ENCODE results near the gene AKT2.
A peak's percentile ranks its signal among the peaks of the same experiment; 100 is the strongest.

Gene AKT2

DNA sequence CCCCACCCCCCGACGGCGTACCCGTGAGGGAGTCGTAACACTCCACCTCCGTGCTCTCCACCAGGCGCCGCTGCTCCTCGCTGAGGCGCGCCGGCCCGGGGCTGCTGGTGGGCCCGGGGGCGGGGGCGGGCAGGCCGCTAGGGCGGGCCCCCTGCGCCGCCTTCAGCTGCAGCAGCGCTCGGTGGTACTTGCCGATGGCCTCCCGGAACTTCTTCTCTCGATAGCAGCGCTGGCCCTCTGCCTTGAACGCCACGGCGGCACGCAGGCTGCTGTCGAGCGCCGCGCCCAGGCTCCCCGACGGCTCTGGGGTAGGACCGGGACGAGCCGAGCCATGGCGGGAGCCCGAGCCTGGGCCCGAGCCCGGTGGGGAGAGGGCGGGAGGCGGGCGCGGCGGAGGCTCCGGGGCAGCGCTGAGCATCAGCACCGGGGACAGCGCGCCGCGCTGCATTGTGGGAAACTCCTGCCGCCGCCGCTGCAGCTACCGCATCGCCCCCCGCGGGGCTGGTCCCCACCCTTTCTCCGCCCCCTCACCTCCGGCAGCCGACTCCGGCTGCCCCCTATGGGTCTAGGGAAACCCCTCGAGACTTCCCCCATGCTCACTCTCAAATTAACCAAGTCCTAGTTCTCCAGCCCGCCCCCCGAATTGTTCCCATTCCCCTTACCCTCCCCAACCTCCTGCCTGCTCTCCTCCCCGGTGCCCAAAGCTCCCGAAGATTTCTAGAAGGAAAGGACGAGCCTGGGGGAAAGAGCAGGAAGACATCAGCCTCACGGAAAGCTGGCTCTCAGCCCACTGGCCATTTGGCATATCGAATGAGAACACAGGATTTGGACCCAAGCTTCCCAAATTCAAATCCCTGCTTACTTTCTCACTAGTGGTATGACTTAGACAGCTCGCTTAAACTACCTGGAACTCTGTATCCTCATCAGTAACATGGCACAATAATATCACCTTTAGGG lies 66.9 kb downstream of the AKT2 start, which contains the start of gene TTC9B:
TTC9B (minus strand) TSS at position 451 of the 957 bp plus-strand sequence; CDS start at position 448, 3 bp downstream.
- Histone ChIP-seq H3K9me3 (ENCODE audit: insufficient read depth, low read length) (no peaks in the 10 kb centered on the region), H2AFZ (ENCODE audit: low read depth, low read length) (no peak within 1 kb of the TSS), H4K20me1 (ENCODE audit: insufficient read depth, low read length) (no peaks in the 10 kb centered on the region), H3K9ac (ENCODE audit: low read length) (no peak within 1 kb of the TSS), H3K4me2 (ENCODE audit: low read length) (no peak within 1 kb of the TSS), H3K36me3 (replicated peaks; ENCODE audit: low read depth, low read length) (peaks cover 3% of the 10 kb centered on the region), H3K4me3 (ENCODE audit: low read length) (no peak within 1 kb of the TSS), H3K4me1 (ENCODE audit: low read length) (peaks cover 9% of the 10 kb centered on the region), H3K27ac (ENCODE audit: low read length) (no peak within 1 kb of the TSS), H3K79me2 (ENCODE audit: low read length) (no peaks in the 10 kb centered on the region), H3K27me3 (ENCODE audit: low read depth, low read length) (no peaks in the 10 kb centered on the region)
- TF ChIP-seq, protein P1, sequence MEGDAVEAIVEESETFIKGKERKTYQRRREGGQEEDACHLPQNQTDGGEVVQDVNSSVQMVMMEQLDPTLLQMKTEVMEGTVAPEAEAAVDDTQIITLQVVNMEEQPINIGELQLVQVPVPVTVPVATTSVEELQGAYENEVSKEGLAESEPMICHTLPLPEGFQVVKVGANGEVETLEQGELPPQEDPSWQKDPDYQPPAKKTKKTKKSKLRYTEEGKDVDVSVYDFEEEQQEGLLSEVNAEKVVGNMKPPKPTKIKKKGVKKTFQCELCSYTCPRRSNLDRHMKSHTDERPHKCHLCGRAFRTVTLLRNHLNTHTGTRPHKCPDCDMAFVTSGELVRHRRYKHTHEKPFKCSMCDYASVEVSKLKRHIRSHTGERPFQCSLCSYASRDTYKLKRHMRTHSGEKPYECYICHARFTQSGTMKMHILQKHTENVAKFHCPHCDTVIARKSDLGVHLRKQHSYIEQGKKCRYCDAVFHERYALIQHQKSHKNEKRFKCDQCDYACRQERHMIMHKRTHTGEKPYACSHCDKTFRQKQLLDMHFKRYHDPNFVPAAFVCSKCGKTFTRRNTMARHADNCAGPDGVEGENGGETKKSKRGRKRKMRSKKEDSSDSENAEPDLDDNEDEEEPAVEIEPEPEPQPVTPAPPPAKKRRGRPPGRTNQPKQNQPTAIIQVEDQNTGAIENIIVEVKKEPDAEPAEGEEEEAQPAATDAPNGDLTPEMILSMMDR (IDR thresholded peaks at IDR 0.05; ENCODE audit: low read depth, low read length) = no peak
- no peak for TF ChIP-seq EZH2phosphoT487 (IDR thresholded peaks at IDR 0.05; ENCODE audit: low read depth)

DNA sequence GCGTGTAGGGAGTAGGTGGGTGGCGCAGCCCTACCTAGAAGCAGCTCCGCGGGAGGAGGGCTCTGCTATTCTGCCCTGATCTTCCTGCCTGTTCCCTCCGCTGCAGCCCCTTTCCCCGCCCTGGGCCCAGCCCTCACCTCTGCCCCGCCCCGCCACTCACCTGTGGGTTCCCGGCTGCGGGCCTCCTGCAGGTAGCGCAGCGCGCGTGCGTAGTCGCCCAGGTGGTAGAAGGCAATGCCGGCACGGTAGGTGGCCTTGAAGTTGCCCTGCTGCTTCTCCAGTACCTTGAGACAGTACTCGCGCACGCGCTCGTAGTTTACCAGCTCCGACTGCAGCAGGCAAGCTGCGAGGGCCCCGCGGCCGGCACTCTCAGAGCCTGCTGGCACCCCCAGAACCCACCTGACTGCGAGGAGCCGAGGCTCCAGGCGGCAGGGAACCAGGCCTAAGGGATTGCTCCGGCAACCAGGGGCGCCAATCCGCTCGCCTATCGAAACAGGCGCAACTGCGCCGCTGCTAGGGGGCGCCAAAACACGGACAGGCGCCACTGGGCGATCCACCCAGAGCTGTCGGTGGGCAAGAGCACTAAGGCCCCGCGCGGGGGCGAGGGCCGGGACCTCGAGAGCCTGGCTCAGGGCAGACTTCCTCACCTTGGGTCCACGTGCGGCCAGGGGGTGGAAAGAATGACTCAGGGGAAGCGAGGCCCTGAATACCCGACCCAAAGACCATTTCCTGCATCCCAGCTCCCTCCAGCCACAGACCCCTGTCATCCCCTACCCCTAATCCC lies 67.9 kb downstream of the AKT2 start:
- no peak overlapping the region for H3K9ac ChIP-seq (ENCODE audit: low read length)
- H3K4me2 ChIP-seq (ENCODE audit: low read length) = no peak overlapping the region
- no peak overlapping the region for H3K27ac ChIP-seq (ENCODE audit: low read length)
- no peaks in the 10 kb centered on the region for H4K20me1 ChIP-seq (ENCODE audit: insufficient read depth, low read length)
- H3K36me3 ChIP-seq (replicated peaks; ENCODE audit: low read depth, low read length) = peaks cover 4% of the 10 kb centered on the region
- no peak for TF ChIP-seq EZH2phosphoT487 (IDR thresholded peaks at IDR 0.05; ENCODE audit: low read depth)
- TF ChIP-seq, protein P1 (IDR thresholded peaks at IDR 0.05; ENCODE audit: low read depth, low read length) = peak; percentile 10; the same call in 1 of the 2 replicates
- H3K27me3 ChIP-seq (ENCODE audit: low read depth, low read length) = no peaks in the 10 kb centered on the region
- no peak overlapping the region for H2AFZ ChIP-seq (ENCODE audit: low read depth, low read length)
- no peaks in the 10 kb centered on the region for H3K79me2 ChIP-seq (ENCODE audit: low read length)
- peaks cover 9% of the 10 kb centered on the region for H3K4me1 ChIP-seq (ENCODE audit: low read length)
- H3K9me3 ChIP-seq (ENCODE audit: insufficient read depth, low read length) = no peaks in the 10 kb centered on the region
- no peak overlapping the region for H3K4me3 ChIP-seq (ENCODE audit: low read length)

DNA sequence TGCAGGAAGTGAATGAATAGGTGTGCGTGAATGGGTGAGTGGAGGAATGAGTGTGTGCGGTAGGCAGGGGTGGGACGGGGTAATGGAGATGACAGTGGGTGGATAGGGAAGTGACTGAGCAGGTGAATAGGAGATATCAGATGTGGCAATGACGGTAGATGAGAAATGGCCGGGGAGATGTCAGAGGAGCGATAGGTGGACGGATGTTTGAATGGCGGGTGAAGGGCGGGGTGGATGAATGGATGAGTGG lies 68.4 kb downstream of the AKT2 start:
- H3K4me2 ChIP-seq (ENCODE audit: low read length) = no peak overlapping the region
- H2AFZ ChIP-seq (ENCODE audit: low read depth, low read length) = no peak overlapping the region
- H3K79me2 ChIP-seq (ENCODE audit: low read length) = no peaks in the 10 kb centered on the region
- no peaks in the 10 kb centered on the region for H3K9me3 ChIP-seq (ENCODE audit: insufficient read depth, low read length)
- H3K36me3 ChIP-seq (replicated peaks; ENCODE audit: low read depth, low read length) = peaks cover 6% of the 10 kb centered on the region
- no peaks in the 10 kb centered on the region for H4K20me1 ChIP-seq (ENCODE audit: insufficient read depth, low read length)
- H3K27ac ChIP-seq (ENCODE audit: low read length) = no peak overlapping the region
- no peak overlapping the region for H3K4me3 ChIP-seq (ENCODE audit: low read length)
- TF ChIP-seq, protein P1 (IDR thresholded peaks at IDR 0.05; ENCODE audit: low read depth, low read length) = no peak
- no peak for TF ChIP-seq EZH2phosphoT487 (IDR thresholded peaks at IDR 0.05; ENCODE audit: low read depth)
- H3K27me3 ChIP-seq (ENCODE audit: low read depth, low read length) = no peaks in the 10 kb centered on the region
- no peak overlapping the region for H3K9ac ChIP-seq (ENCODE audit: low read length)
- H3K4me1 ChIP-seq (ENCODE audit: low read length) = peaks cover 9% of the 10 kb centered on the region
